HepG2 (cell line): ENCODE results near the gene EFNA3. TPM values are rescaled to one million over a fixed set of nuclear protein-coding genes. Genes with fewer than 3 reads are reported as not detected.
A peak's percentile ranks its signal among the peaks of the same experiment; 100 is the strongest.

Experiments used
- ATF4 ChIP-seq, 2 experiments: fragments of 450-650 bp in 1 of 2; sonication (generic) in 1 of 2; formaldehyde crosslinking; IDR thresholded peaks; 2 replicates each; pipeline versions ENCODE4 v1.5.0 to v1.8.0; 2020 to 2022; ENCODE audit warnings: mild to moderate bottlenecking in 1 of 2, missing genetic modification reagents in 1 of 2
- ATF7 ChIP-seq, 2 experiments: fragments of 450-650 bp in 1 of 2; sonication (generic) in 1 of 2; formaldehyde crosslinking in 1 of 2; IDR thresholded peaks; 2 replicates each; pipeline versions ENCODE4 v1.4.0 to v1.6.1; 2016 to 2020; ENCODE audit warnings: antibody characterized with exemption in 1 of 2, mild to moderate bottlenecking in 1 of 2, missing genetic modification reagents in 1 of 2
- CENPX ChIP-seq: sonication (generic); formaldehyde crosslinking; IDR thresholded peaks from 2 replicates; pipeline ENCODE4 v1.9.0; 2021; ENCODE audit warnings: mild to moderate bottlenecking, missing genetic modification reagents, moderate library complexity
- EEA1 ChIP-seq: sonication (generic); formaldehyde crosslinking; IDR thresholded peaks from 2 replicates; pipeline ENCODE4 v1.5.1; 2020; ENCODE audit warnings: mild to moderate bottlenecking, missing genetic modification reagents, borderline replicate concordance
- JUN ChIP-seq: sonication (generic); formaldehyde crosslinking; IDR thresholded peaks from 2 replicates; pipeline ENCODE4 v1.4.0; 2020; ENCODE audit warnings: mild to moderate bottlenecking, missing genetic modification reagents
- KDM5A ChIP-seq: fragments of 200-600 bp; sonication (generic); IDR thresholded peaks from 2 replicates; pipeline ENCODE4 v1.7.0; 2018; ENCODE audit warnings: antibody characterized with exemption, mild to moderate bottlenecking, low read length, borderline replicate concordance
- MED13 ChIP-seq: sonication (generic); formaldehyde crosslinking; IDR thresholded peaks from 2 replicates; pipeline ENCODE4 v1.5.0; 2020; ENCODE audit warnings: missing genetic modification reagents
- NFE2L2 ChIP-seq: fragments of 150-350 bp; IDR thresholded peaks from 2 replicates; pipeline ENCODE4 v1.6.1; 2014; ENCODE audit warnings: low read length
- SNAPC2 ChIP-seq: sonication (generic); formaldehyde crosslinking; IDR thresholded peaks from 2 replicates; pipeline ENCODE4 v1.8.1; 2022; ENCODE audit warnings: mild to moderate bottlenecking, missing genetic modification reagents
- SP140L ChIP-seq: sonication (generic); formaldehyde crosslinking; IDR thresholded peaks from 2 replicates; pipeline ENCODE4 v1.4.0; 2020; ENCODE audit warnings: missing genetic modification reagents, borderline replicate concordance
- THAP11 ChIP-seq: IDR thresholded peaks from 2 replicates; pipeline ENCODE4 v1.6.1; 2016; ENCODE audit warnings: missing biosample characterization, missing genetic modification reagents
- ZNF234 ChIP-seq: sonication (generic); formaldehyde crosslinking; conservative IDR thresholded peaks from 2 replicates; pipeline ENCODE4 v1.5.1; 2020; ENCODE audit warnings: mild to moderate bottlenecking, missing genetic modification reagents
- ZNF275 ChIP-seq: sonication (generic); formaldehyde crosslinking; IDR thresholded peaks from 2 replicates; pipeline ENCODE4 v1.8.0; 2022; ENCODE audit warnings: missing genetic modification reagents, mild to moderate bottlenecking, inconsistent platforms, borderline replicate concordance
- ZNF337 ChIP-seq: sonication (generic); formaldehyde crosslinking; IDR thresholded peaks from 2 replicates; pipeline ENCODE4 v1.5.1; 2020; ENCODE audit warnings: missing genetic modification reagents, low read depth, mild to moderate bottlenecking, borderline replicate concordance
- ZNF34 ChIP-seq: sonication (generic); formaldehyde crosslinking; IDR thresholded peaks from 2 replicates; pipeline ENCODE4 v1.4.0; 2020; ENCODE audit warnings: mild to moderate bottlenecking, missing genetic modification reagents, borderline replicate concordance
- ZNF569 ChIP-seq: sonication (generic); formaldehyde crosslinking; IDR thresholded peaks from 2 replicates; pipeline ENCODE4 v1.5.0; 2020; ENCODE audit warnings: mild to moderate bottlenecking, missing genetic modification reagents, moderate library complexity, borderline replicate concordance
- ZNF629 ChIP-seq: sonication (generic); formaldehyde crosslinking; conservative IDR thresholded peaks from 2 replicates; pipeline ENCODE4 v1.5.0; 2020; ENCODE audit warnings: missing genetic modification reagents
- ZNF646 ChIP-seq: sonication (generic); formaldehyde crosslinking; IDR thresholded peaks from 2 replicates; pipeline ENCODE4 v1.9.0; 2021; ENCODE audit warnings: mild to moderate bottlenecking, missing genetic modification reagents
- polyA plus RNA-seq, 8 experiments: library from polyadenylated mRNA; depleted of rRNA in 3 of 8; stranded (reverse) in 7 of 8; unstranded in 1 of 8; fragments of >200 nt; fragmentation: Illumina TruSeq in 4 of 8; extraction: Trizol in 4 of 8; gene quantifications; 2 replicates each; pipeline versions ENCODE4 v1.2.1 to v1.2.3, GENCODE V29; 2011 to 2016; ENCODE audit warnings: low read depth in 4 of 8, missing spikeins in 1 of 8, mixed read lengths in 1 of 8; ENCODE audit not compliant: insufficient read depth in 1 of 8
- total RNA-seq, 5 experiments: library from RNA; depleted of rRNA; stranded (reverse); fragments of >200 nt; fragmentation: Illumina TruSeq; extraction: Trizol; gene quantifications; 2 replicates each; pipeline ENCODE4 v1.2.3, GENCODE V29; 2016; ENCODE audit warnings: low read depth in 1 of 5
- TF ChIP-seq, protein P1 (sequence below): sonication (generic); formaldehyde crosslinking; IDR thresholded peaks from 2 replicates; pipeline ENCODE4 v1.5.0; 2020; ENCODE audit warnings: missing genetic modification reagents, mild to moderate bottlenecking, borderline replicate concordance

Gene EFNA3
- total and polyA plus RNA-seq, 2 of the 13 experiments (the other 11 are each of a cell fraction or from before 2014, with no cell fraction given), result 1.0 to 5.7 TPM

- TF ChIP-seq ZNF646 (CRISPR knock-in tag) (no peak), EEA1 (CRISPR knock-in tag) (no peak; the same call in 1 of the 2 replicates), ATF4 (CRISPR knock-in tag; IDR thresholded peaks at IDR 0.05) (no peak), ZNF234 (CRISPR knock-in tag) (no peak), ATF7 (IDR thresholded peaks at IDR 0.05) (no peak), ATF7 (CRISPR knock-in tag; IDR thresholded peaks at IDR 0.05) (no peak), KDM5A (no peak), ZNF569 (CRISPR knock-in tag) (no peak), JUN (CRISPR knock-in tag) (no peak), MED13 (CRISPR knock-in tag) (no peak), SP140L (CRISPR knock-in tag) (no peak), ZNF629 (no peak), THAP11 (CRISPR knock-in tag) (peak; percentile 79), NFE2L2 (no peak), ZNF34 (CRISPR knock-in tag) (no peak), ZNF337 (no peak), ZNF275 (CRISPR knock-in tag) (no peak), CENPX (CRISPR knock-in tag) (no peak), SNAPC2 (CRISPR knock-in tag) (no peak; the same call in 1 of the 2 replicates)
- TF ChIP-seq, protein P1, sequence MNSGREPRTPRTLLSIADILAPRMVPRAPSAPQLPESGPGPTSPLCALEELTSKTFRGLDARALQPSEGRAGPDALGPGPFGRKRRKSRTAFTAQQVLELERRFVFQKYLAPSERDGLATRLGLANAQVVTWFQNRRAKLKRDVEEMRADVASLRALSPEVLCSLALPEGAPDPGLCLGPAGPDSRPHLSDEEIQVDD, result peak; percentile 49; the same call in 1 of the 2 replicates
Measured at GRCh38 chr1:155091071-155092051, 12.7 kb downstream of the EFNA3 start (continued).
